Ishikawa (cell line): ENCODE results near the gene KCNJ15.

ENCODE experiments used
- CEBPB ChIP-seq: IDR thresholded peaks from 2 replicates; pipeline ENCODE4 v1.6.1; 2012
- CREB1 ChIP-seq: IDR thresholded peaks from 2 replicates; pipeline ENCODE4 v1.6.1; 2012; ENCODE audit warnings: low read depth
- EGR1 ChIP-seq: IDR thresholded peaks from 2 replicates; pipeline ENCODE4 v1.6.1; 2012
- EP300 ChIP-seq: IDR thresholded peaks from 2 replicates; pipeline ENCODE4 v1.6.1; 2012; ENCODE audit warnings: borderline replicate concordance
- FOXM1 ChIP-seq: IDR thresholded peaks from 2 replicates; pipeline ENCODE4 v1.6.1; 2012; ENCODE audit warnings: low read depth, borderline replicate concordance
- MAX ChIP-seq: IDR thresholded peaks from 2 replicates; pipeline ENCODE4 v1.6.1; 2012
- NFIC ChIP-seq: IDR thresholded peaks from 2 replicates; pipeline ENCODE4 v1.6.1; 2012
- RAD21 ChIP-seq: IDR thresholded peaks from 2 replicates; pipeline ENCODE4 v1.6.1; 2012; ENCODE audit warnings: low read depth
- REST ChIP-seq: IDR thresholded peaks from 2 replicates; pipeline ENCODE4 v1.6.1; 2012; ENCODE audit warnings: low read depth, mild to moderate bottlenecking
- TAF1 ChIP-seq: IDR thresholded peaks from 2 replicates; pipeline ENCODE4 v1.6.1; 2012; ENCODE audit warnings: low read depth, mild to moderate bottlenecking
- TCF12 ChIP-seq: IDR thresholded peaks from 2 replicates; pipeline ENCODE4 v1.6.1; 2012; ENCODE audit warnings: low read depth
- TEAD4 ChIP-seq: IDR thresholded peaks from 2 replicates; pipeline ENCODE4 v1.6.1; 2012
- USF1 ChIP-seq: IDR thresholded peaks from 2 replicates; pipeline ENCODE4 v1.6.1; 2012
- YY1 ChIP-seq: IDR thresholded peaks from 2 replicates; pipeline ENCODE4 v1.6.1; 2012; ENCODE audit warnings: low read depth
- ZBTB7A ChIP-seq: IDR thresholded peaks from 2 replicates; pipeline ENCODE4 v1.6.1; 2012; ENCODE audit warnings: low read depth

Gene KCNJ15

GRCh38 chr21:38322311-38322950 lies 65.6 kb downstream of the KCNJ15 start:
- TF ChIP-seq TAF1 (no peak), FOXM1 (no peak), CREB1 (no peak), NFIC (no peak)

GRCh38 chr21:38323721-38324531 lies 67.1 kb downstream of the KCNJ15 start:
- TF ChIP-seq ZBTB7A (no peak), EP300 (no peak), TAF1 (no peak), YY1 (no peak), TCF12 (no peak), CREB1 (no peak), NFIC (no peak), FOXM1 (no peak), TEAD4 (no peak), USF1 (no peak), CEBPB (no peak)

- no peak for TF ChIP-seq CREB1
- no peak for TF ChIP-seq TAF1
- no peak for TF ChIP-seq REST
- no peak for TF ChIP-seq RAD21
Measured at GRCh38 chr21:38325216-38325615, 68.4 kb downstream of the KCNJ15 start.

GRCh38 chr21:38325731-38326420 lies 69.1 kb downstream of the KCNJ15 start:
- TF ChIP-seq TAF1 (no peak), TEAD4 (no peak), NFIC (no peak), USF1 (no peak), ZBTB7A (no peak), FOXM1 (no peak), CREB1 (no peak), RAD21 (no peak)

GRCh38 chr21:38326429-38326828 lies 69.6 kb downstream of the KCNJ15 start:
- TF ChIP-seq EP300 (no peak), ZBTB7A (no peak), YY1 (no peak), FOXM1 (no peak), USF1 (no peak), MAX (no peak), RAD21 (no peak), REST (no peak), NFIC (no peak), CREB1 (no peak), TAF1 (no peak), TEAD4 (no peak), TCF12 (no peak), CEBPB (no peak), EGR1 (no peak)
